ENCODE results near the gene ANO7.
A peak's percentile ranks its signal among the peaks of the same experiment; 100 is the strongest.

Gene ANO7

DNA sequence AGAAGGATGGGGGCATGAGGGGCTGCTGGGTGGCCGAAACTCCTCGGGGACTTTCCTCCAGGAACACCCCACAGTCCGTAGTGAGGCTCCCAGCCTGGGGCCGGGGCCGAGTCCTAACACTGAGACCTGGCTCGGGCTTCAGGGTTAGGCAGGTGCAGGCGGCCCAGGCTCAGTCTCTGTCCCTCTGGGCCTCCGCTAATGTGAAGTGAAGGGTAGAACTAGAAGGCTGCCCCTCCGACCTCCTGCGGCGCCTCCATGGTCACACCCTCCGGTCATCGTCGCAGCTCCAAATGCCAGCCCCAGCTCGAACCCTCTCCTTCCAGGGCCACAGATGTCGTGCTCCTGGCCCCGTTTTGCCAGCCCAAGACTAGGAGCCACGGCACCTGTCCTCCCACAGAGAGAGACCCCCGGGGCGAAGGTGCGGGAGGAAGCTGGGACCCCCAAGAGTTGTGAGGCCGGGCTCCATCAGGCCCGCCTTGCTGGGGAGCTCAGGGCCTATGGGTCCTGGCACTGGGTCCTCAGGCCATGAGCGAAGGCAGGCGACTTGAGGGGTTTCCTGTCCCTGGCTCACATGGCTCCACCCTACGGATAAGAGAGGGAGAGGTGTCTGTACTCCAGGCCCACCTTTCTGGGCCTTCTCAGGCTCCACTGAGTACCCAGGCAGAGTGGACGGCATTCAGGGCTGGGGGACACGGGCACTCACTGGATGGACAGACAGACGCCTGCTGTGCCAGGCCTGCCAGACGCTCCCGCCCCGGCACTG lies 797 bp downstream of the ANO7 start:
- ATAC-seq = no peak
- TF ChIP-seq, protein P1, sequence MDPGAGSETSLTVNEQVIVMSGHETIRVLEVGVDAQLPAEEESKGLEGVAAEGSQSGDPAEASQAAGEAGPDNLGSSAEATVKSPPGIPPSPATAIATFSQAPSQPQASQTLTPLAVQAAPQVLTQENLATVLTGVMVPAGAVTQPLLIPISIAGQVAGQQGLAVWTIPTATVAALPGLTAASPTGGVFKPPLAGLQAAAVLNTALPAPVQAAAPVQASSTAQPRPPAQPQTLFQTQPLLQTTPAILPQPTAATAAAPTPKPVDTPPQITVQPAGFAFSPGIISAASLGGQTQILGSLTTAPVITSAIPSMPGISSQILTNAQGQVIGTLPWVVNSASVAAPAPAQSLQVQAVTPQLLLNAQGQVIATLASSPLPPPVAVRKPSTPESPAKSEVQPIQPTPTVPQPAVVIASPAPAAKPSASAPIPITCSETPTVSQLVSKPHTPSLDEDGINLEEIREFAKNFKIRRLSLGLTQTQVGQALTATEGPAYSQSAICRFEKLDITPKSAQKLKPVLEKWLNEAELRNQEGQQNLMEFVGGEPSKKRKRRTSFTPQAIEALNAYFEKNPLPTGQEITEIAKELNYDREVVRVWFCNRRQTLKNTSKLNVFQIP (CRISPR knock-in tag; IDR thresholded peaks at IDR 0.05; ENCODE audit: borderline replicate concordance, low read depth) = no peak
- no peak for TF ChIP-seq ZC3H10 (CRISPR knock-in tag; IDR thresholded peaks at IDR 0.05)

DNA sequence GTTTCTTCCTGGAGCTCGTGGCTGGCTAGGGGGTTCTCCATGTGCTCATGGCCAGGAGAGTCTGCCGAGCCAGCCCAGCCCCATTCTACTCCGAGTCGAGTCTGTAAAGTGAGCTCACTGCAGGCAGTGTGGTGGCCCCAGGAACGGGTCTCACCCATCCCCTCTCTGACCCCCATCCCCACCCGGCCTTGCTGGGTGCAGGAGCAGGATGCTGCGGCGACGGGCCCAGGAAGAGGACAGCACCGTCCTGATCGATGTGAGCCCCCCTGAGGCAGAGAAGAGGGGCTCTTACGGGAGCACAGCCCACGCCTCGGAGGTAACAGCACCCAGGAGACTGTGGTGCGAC lies 1.4 kb downstream of the ANO7 start:
- peak; percentile 10; the same call in 1 of the 3 replicates for ATAC-seq
- TF ChIP-seq, protein P2, sequence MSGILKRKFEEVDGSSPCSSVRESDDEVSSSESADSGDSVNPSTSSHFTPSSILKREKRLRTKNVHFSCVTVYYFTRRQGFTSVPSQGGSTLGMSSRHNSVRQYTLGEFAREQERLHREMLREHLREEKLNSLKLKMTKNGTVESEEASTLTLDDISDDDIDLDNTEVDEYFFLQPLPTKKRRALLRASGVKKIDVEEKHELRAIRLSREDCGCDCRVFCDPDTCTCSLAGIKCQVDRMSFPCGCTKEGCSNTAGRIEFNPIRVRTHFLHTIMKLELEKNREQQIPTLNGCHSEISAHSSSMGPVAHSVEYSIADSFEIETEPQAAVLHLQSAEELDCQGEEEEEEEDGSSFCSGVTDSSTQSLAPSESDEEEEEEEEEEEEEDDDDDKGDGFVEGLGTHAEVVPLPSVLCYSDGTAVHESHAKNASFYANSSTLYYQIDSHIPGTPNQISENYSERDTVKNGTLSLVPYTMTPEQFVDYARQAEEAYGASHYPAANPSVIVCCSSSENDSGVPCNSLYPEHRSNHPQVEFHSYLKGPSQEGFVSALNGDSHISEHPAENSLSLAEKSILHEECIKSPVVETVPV (CRISPR knock-in tag; IDR thresholded peaks at IDR 0.05) = no peak
- TF ChIP-seq ZFP3 (CRISPR knock-in tag; IDR thresholded peaks at IDR 0.05) = no peak
- no peak for TF ChIP-seq ZNF70 (CRISPR knock-in tag; IDR thresholded peaks at IDR 0.05)
- no peak for TF ChIP-seq ZNF565 (CRISPR knock-in tag; conservative IDR thresholded peaks at IDR 0.05; ENCODE audit: low read depth)
- TF ChIP-seq GLIS3 (CRISPR knock-in tag; IDR thresholded peaks at IDR 0.05) = no peak
- TF ChIP-seq, protein P3, sequence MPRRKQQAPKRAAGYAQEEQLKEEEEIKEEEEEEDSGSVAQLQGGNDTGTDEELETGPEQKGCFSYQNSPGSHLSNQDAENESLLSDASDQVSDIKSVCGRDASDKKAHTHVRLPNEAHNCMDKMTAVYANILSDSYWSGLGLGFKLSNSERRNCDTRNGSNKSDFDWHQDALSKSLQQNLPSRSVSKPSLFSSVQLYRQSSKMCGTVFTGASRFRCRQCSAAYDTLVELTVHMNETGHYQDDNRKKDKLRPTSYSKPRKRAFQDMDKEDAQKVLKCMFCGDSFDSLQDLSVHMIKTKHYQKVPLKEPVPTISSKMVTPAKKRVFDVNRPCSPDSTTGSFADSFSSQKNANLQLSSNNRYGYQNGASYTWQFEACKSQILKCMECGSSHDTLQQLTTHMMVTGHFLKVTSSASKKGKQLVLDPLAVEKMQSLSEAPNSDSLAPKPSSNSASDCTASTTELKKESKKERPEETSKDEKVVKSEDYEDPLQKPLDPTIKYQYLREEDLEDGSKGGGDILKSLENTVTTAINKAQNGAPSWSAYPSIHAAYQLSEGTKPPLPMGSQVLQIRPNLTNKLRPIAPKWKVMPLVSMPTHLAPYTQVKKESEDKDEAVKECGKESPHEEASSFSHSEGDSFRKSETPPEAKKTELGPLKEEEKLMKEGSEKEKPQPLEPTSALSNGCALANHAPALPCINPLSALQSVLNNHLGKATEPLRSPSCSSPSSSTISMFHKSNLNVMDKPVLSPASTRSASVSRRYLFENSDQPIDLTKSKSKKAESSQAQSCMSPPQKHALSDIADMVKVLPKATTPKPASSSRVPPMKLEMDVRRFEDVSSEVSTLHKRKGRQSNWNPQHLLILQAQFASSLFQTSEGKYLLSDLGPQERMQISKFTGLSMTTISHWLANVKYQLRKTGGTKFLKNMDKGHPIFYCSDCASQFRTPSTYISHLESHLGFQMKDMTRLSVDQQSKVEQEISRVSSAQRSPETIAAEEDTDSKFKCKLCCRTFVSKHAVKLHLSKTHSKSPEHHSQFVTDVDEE (CRISPR knock-in tag; IDR thresholded peaks at IDR 0.05) = no peak
- TF ChIP-seq SNAI2 (CRISPR knock-in tag; IDR thresholded peaks at IDR 0.05) = no peak
- TF ChIP-seq ZNF8 (CRISPR knock-in tag; IDR thresholded peaks at IDR 0.05) = no peak

DNA sequence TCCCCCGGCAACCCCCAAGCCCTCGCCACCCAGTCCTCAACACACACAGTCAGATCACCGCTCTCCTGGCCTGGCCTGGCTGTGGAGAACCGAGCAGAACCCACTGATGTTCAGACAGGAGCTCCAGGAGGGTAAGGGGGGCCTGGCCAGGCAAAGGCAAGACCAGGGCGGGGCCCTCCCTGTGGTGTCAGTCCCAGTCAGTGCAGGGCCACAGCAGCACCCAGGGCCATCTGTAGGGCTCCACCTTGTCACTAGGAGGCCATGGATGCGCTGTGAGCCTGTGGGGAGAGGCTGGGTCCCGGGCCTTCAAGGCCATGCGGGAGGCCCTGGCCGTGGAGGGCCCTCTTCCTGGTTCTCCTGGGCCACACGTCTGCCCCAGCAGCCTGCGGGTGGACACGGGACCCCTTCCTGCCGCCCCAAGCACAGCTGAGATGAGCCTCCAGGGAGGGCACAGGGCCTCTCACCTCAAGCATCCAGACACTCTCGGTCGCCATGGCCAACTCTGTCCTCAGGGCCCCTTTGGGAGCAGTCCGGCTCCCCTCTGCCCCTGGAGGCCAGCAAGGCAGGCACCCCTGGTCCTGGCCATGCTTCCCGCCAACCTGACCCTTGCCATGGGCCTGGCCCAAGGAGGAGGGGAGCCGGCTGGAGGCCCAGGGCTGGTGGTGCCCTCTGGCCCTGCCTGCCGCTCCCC lies 2.0 kb downstream of the ANO7 start:
- ATAC-seq = peak; percentile 20; the same call in 2 of the 3 replicates
- no peak for TF ChIP-seq ZFP3 (CRISPR knock-in tag; IDR thresholded peaks at IDR 0.05)
- no peak for TF ChIP-seq PPARA (CRISPR knock-in tag; IDR thresholded peaks at IDR 0.05; ENCODE audit: borderline replicate concordance)
- TF ChIP-seq ZNF70 (CRISPR knock-in tag; IDR thresholded peaks at IDR 0.05) = no peak
- no peak for TF ChIP-seq CSDC2 (CRISPR knock-in tag; IDR thresholded peaks at IDR 0.05)
- TF ChIP-seq SNAI2 (CRISPR knock-in tag; IDR thresholded peaks at IDR 0.05) = no peak
- TF ChIP-seq OSR1 (CRISPR knock-in tag; IDR thresholded peaks at IDR 0.05) = no peak
- no peak for TF ChIP-seq GLIS3 (CRISPR knock-in tag; IDR thresholded peaks at IDR 0.05)
- TF ChIP-seq, protein P4, sequence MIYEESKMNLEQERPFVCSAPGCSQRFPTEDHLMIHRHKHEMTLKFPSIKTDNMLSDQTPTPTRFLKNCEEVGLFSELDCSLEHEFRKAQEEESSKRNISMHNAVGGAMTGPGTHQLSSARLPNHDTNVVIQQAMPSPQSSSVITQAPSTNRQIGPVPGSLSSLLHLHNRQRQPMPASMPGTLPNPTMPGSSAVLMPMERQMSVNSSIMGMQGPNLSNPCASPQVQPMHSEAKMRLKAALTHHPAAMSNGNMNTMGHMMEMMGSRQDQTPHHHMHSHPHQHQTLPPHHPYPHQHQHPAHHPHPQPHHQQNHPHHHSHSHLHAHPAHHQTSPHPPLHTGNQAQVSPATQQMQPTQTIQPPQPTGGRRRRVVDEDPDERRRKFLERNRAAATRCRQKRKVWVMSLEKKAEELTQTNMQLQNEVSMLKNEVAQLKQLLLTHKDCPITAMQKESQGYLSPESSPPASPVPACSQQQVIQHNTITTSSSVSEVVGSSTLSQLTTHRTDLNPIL (CRISPR knock-in tag; IDR thresholded peaks at IDR 0.05; ENCODE audit: low read depth) = no peak
- TF ChIP-seq ARNTL (CRISPR knock-in tag; IDR thresholded peaks at IDR 0.05; ENCODE audit: borderline replicate concordance, low read depth) = no peak
- TF ChIP-seq ZC3H10 (CRISPR knock-in tag; IDR thresholded peaks at IDR 0.05) = no peak
- no peak for TF ChIP-seq RARB (CRISPR knock-in tag; IDR thresholded peaks at IDR 0.05)
- TF ChIP-seq, protein P5, sequence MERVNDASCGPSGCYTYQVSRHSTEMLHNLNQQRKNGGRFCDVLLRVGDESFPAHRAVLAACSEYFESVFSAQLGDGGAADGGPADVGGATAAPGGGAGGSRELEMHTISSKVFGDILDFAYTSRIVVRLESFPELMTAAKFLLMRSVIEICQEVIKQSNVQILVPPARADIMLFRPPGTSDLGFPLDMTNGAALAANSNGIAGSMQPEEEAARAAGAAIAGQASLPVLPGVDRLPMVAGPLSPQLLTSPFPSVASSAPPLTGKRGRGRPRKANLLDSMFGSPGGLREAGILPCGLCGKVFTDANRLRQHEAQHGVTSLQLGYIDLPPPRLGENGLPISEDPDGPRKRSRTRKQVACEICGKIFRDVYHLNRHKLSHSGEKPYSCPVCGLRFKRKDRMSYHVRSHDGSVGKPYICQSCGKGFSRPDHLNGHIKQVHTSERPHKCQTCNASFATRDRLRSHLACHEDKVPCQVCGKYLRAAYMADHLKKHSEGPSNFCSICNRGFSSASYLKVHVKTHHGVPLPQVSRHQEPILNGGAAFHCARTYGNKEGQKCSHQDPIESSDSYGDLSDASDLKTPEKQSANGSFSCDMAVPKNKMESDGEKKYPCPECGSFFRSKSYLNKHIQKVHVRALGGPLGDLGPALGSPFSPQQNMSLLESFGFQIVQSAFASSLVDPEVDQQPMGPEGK (CRISPR knock-in tag; IDR thresholded peaks at IDR 0.05; ENCODE audit: borderline replicate concordance) = no peak
- TF ChIP-seq, protein P1 (CRISPR knock-in tag; IDR thresholded peaks at IDR 0.05; ENCODE audit: borderline replicate concordance, low read depth) = no peak
- TF ChIP-seq, protein P2 (CRISPR knock-in tag; IDR thresholded peaks at IDR 0.05) = no peak

Data from SK-N-SH treated with all-trans-retinoic acid at 6 μM for 48 hours (cell line).